ENCODE measurements around the gene COLQ. TPM values are rescaled to one million over a fixed set of nuclear protein-coding genes. Genes with fewer than 3 reads are reported as not detected.

The COLQ gene
- total RNA-seq, 1 donor from 2014 or later, result 1.5 TPM

DNA sequence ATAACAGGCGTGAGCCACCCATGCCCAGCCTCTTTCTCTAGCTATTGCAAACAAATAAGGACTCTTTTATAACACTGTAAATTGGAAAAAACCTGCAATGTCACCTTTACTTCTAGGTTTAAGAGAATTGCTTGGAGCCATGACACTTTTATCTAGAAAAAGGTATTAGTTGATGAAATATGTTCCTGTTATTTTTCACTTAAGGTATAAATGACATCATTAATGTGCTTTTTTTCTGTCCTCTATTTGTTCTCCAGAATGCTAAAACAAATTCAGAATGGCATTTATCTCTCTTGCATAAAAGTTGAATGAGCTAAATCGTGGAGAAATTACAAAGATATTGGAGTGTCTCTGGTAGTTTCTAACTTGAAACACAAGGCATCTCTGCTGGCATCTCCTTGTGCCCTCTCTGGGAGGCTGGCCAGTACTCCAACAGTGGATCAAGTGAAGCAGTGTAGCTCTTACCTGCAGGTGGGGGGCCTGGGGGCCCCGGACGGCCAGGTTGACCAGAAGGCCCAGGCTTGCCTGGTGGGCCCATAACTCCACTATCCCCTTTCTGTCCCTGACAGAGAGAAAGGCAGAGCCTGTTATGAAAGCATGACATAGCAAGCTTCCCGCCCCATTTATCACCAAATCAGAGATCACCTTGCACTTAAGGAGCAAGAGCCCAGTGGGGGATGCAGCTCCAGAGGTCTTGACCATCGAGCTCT, 55.5 kb downstream of the COLQ start:
- no peaks in the 10 kb centered on the region for H3K36me3 Mint-ChIP-seq
- Histone ChIP-seq H2AFZ (replicated peaks) (no peak overlapping the region), H3K27me3 (no peaks in the 10 kb centered on the region)

DNA sequence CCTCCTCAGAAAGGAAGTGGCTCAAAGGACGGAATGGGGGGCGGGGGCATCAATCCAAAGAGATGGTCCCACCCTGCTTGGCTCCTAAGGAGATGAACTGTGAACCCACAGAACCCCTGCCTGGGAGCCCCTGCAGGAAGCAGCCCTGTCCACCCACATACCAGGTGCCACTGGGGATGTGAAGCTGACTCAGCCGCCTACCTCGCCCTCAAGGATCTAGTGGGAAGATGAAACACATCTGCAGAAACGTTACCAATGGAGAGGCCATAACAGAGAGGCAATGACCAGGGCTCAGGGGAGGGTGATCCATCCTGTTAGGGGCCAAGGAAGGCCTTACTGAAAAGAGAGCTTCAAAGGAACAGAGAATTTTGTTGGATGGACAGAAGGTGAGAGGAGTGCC, 59.1 kb downstream of the COLQ start:
- Histone ChIP-seq H3K27me3 (no peaks in the 10 kb centered on the region), H3K9me3 (ENCODE audit: low read depth) (no peaks in the 10 kb centered on the region), H3K4me1 (no peaks in the 10 kb centered on the region), H4K20me1 (ENCODE audit: low read depth) (no peaks in the 10 kb centered on the region), H3K9ac (no peak overlapping the region), H3K4me3 (no peak overlapping the region), H3K27ac (no peak overlapping the region), H3K79me2 (ENCODE audit: low read depth) (no peaks in the 10 kb centered on the region), H3F3A (ENCODE audit: low read depth) (no peaks in the 10 kb centered on the region), H3K36me3 (no peaks in the 10 kb centered on the region), H3K4me2 (no peak overlapping the region), H2AFZ (replicated peaks) (no peak overlapping the region)
- TF ChIP-seq EZH2 (IDR thresholded peaks at IDR 0.05) (no peak), EZH2phosphoT487 (IDR thresholded peaks at IDR 0.05) (no peak)
- TF ChIP-seq, protein P1, sequence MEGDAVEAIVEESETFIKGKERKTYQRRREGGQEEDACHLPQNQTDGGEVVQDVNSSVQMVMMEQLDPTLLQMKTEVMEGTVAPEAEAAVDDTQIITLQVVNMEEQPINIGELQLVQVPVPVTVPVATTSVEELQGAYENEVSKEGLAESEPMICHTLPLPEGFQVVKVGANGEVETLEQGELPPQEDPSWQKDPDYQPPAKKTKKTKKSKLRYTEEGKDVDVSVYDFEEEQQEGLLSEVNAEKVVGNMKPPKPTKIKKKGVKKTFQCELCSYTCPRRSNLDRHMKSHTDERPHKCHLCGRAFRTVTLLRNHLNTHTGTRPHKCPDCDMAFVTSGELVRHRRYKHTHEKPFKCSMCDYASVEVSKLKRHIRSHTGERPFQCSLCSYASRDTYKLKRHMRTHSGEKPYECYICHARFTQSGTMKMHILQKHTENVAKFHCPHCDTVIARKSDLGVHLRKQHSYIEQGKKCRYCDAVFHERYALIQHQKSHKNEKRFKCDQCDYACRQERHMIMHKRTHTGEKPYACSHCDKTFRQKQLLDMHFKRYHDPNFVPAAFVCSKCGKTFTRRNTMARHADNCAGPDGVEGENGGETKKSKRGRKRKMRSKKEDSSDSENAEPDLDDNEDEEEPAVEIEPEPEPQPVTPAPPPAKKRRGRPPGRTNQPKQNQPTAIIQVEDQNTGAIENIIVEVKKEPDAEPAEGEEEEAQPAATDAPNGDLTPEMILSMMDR (IDR thresholded peaks at IDR 0.05), result no peak
- Mint-ChIP-seq H3K36me3 (no peaks in the 10 kb centered on the region), H3K27me3 (ENCODE audit: insufficient read depth, low read depth) (no peaks in the 10 kb centered on the region), H3K4me3 (no peak overlapping the region), H3K27ac (no peak overlapping the region), H3K4me1 (no peaks in the 10 kb centered on the region), H3K9me3 (no peaks in the 10 kb centered on the region)
- DNase-seq (ENCODE audit: low spot score), result no peak

More for the DNA sequence above, 55.5 kb downstream of the COLQ start:
- Histone ChIP-seq H3K36me3 (no peaks in the 10 kb centered on the region), H3K9me3 (ENCODE audit: low read depth) (no peaks in the 10 kb centered on the region), H3K4me2 (no peak overlapping the region), H3K27ac (no peak overlapping the region), H3K4me3 (no peak overlapping the region), H3F3A (ENCODE audit: low read depth) (no peaks in the 10 kb centered on the region), H3K9ac (no peak overlapping the region), H3K79me2 (ENCODE audit: low read depth) (no peaks in the 10 kb centered on the region), H3K4me1 (no peaks in the 10 kb centered on the region), H4K20me1 (ENCODE audit: low read depth) (no peaks in the 10 kb centered on the region)
- Mint-ChIP-seq H3K27me3 (ENCODE audit: insufficient read depth, low read depth) (no peaks in the 10 kb centered on the region), H3K27ac (no peak overlapping the region), H3K9me3 (no peaks in the 10 kb centered on the region), H3K4me1 (no peaks in the 10 kb centered on the region), H3K4me3 (no peak overlapping the region)
- DNase-seq (ENCODE audit: low spot score), result no peak
- no peak for TF ChIP-seq EZH2 (IDR thresholded peaks at IDR 0.05)
- TF ChIP-seq, protein P1 (IDR thresholded peaks at IDR 0.05), result no peak
- no peak for TF ChIP-seq EZH2phosphoT487 (IDR thresholded peaks at IDR 0.05)

DNA sequence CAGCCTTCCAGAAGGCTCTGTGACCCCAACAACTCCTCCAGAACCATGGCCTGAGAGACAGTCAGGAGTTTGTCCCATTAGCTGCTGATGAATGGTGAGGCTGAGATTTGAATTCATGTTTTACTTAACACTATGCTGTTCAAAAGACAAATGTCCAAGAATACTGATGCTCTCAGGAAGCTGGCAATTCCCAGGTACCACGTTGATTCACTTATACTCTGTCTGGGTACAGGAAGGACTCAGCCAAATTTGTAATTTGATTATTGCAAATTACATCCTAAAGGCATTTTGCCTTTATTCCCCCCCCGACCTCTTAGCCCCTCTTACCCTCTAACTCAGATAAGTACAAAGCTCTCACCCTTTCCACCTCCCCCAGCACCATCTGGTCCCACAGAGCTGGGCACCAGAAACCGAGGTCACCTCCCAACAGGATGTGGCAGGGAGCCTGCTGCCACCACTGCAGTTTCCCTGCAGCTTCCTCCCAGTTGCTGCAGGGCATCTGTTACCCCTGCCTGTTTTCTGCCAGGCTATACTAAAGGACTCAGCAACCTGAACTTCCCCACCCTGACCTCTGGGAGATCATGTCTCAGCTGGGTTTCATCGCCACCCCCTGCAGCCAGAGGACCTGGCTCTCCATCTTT, 60.5 kb downstream of the COLQ start:
- no peaks in the 10 kb centered on the region for H3K36me3 ChIP-seq
- H3K36me3 Mint-ChIP-seq, result no peaks in the 10 kb centered on the region
- H3K9me3 Mint-ChIP-seq, result no peaks in the 10 kb centered on the region
- peaks cover 3% of the 10 kb centered on the region for H3K27me3 Mint-ChIP-seq (ENCODE audit: insufficient read depth, low read depth)
- H3K27ac ChIP-seq, result no peak overlapping the region
- no peaks in the 10 kb centered on the region for H3K4me1 ChIP-seq
- H3K4me1 Mint-ChIP-seq, result no peaks in the 10 kb centered on the region
- H3K27ac Mint-ChIP-seq, result no peak overlapping the region
- no peak overlapping the region for H2AFZ ChIP-seq (replicated peaks)
- no peaks in the 10 kb centered on the region for H3K27me3 ChIP-seq
- H3K4me3 ChIP-seq, result no peak overlapping the region
- no peaks in the 10 kb centered on the region for H3K9me3 ChIP-seq (ENCODE audit: low read depth)
- TF ChIP-seq EZH2 (IDR thresholded peaks at IDR 0.05) (no peak), EZH2phosphoT487 (IDR thresholded peaks at IDR 0.05) (no peak)
- TF ChIP-seq, protein P1 (IDR thresholded peaks at IDR 0.05), result no peak
- H3K4me2 ChIP-seq, result no peak overlapping the region
- no peaks in the 10 kb centered on the region for H3K79me2 ChIP-seq (ENCODE audit: low read depth)
- no peaks in the 10 kb centered on the region for H3F3A ChIP-seq (ENCODE audit: low read depth)
- no peak for DNase-seq (ENCODE audit: low spot score)
- H3K4me3 Mint-ChIP-seq, result no peak overlapping the region
- H4K20me1 ChIP-seq (ENCODE audit: low read depth), result no peaks in the 10 kb centered on the region
- H3K9ac ChIP-seq, result no peak overlapping the region

All from neural progenitor cell (in vitro differentiated cells).